Ectodermal cell (in vitro differentiated cells): ENCODE data around the gene PRND. TPM values are rescaled to one million over a fixed set of nuclear protein-coding genes. Genes with fewer than 3 reads are reported as not detected.

Experiments used
- H3K27ac ChIP-seq: 2 replicates; pipeline ENCODE4 v1.7.0; 2013; ENCODE audit warnings: mild to moderate bottlenecking, low read depth, low read length; ENCODE audit not compliant: insufficient read depth, poor library complexity, severe bottlenecking
- H3K27me3 ChIP-seq: 2 replicates; pipeline ENCODE4 v1.7.0; 2013; ENCODE audit warnings: mild to moderate bottlenecking, low read length; ENCODE audit not compliant: insufficient read depth, control insufficient read depth, poor library complexity, severe bottlenecking
- H3K36me3 ChIP-seq: one replicate; pipeline ENCODE4 v1.7.0; 2013; ENCODE audit warnings: low read length; ENCODE audit not compliant: control insufficient read depth, insufficient read depth
- H3K4me1 ChIP-seq: one replicate; pipeline ENCODE4 v1.7.0; 2013; ENCODE audit warnings: low read length; ENCODE audit not compliant: control insufficient read depth, insufficient read depth
- H3K4me3 ChIP-seq: 2 replicates; pipeline ENCODE4 v1.7.0; 2013; ENCODE audit warnings: low read depth, low read length, control low read depth; ENCODE audit not compliant: insufficient read depth
- H3K9me3 ChIP-seq: 2 replicates; pipeline ENCODE4 v1.7.0; 2013; ENCODE audit warnings: mild to moderate bottlenecking, low read length, moderate library complexity; ENCODE audit not compliant: control insufficient read depth
- WGBS, 2 experiments: methylation state at CpG; one replicate each; pipeline ENCODE4 v1.1.7; 2013; ENCODE audit warnings: missing lambda C conversion rate in 2 of 2; 5-methylcytosine and 5-hydroxymethylcytosine counted together
- polyA plus RNA-seq, 4 experiments: library from polyadenylated mRNA; stranded (reverse); fragments of 50-300 nt; gene quantifications; one replicate each; pipeline ENCODE4 v1.2.3, GENCODE V29; 2013

Gene PRND, protein sequence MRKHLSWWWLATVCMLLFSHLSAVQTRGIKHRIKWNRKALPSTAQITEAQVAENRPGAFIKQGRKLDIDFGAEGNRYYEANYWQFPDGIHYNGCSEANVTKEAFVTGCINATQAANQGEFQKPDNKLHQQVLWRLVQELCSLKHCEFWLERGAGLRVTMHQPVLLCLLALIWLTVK
- polyA plus RNA-seq (2013, experiment 1 of 4), result 0.26 TPM
- polyA plus RNA-seq (2013, experiment 2 of 4), result 0.44 TPM
- 0.11 TPM for polyA plus RNA-seq (2013, experiment 3 of 4)
- 0.20 TPM for polyA plus RNA-seq (2013, experiment 4 of 4)

DNA sequence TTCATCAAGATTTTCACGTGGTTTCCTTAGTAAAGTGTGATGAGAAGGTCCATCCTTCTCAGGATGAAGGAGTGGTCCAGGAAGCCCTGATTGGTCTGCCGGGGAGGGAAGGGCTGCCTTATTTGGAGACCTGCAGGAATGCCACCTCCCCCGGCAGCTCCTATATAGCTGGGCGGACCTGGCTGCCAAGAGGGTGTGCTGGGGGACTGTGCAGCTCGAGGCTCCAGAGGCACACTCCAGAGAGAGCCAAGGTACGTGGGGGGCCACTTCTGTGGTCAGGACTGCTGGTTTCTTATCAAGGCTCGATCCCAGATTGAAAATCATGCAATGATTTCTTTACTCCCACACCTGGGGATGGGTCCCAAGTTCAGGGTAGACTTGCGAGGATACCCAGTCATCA, at the start of gene PRND:
PRND (plus strand) TSS at position 191 of the 400 bp plus-strand sequence. CDS start 2,643 bp downstream, outside the sequence.
- H3K9me3 ChIP-seq, result no peaks in the 10 kb centered on the region
- H3K27ac ChIP-seq, result no peak within 1 kb of the TSS
- no peaks in the 10 kb centered on the region for H3K36me3 ChIP-seq
- peaks cover 5% of the 10 kb centered on the region for H3K27me3 ChIP-seq
- H3K4me3 ChIP-seq, result no peak within 1 kb of the TSS
- peaks cover 4% of the 10 kb centered on the region for H3K4me1 ChIP-seq
- 85 to 87% methylated on average over 8 of the region's 8 CpGs for WGBS, 2 experiments

DNA sequence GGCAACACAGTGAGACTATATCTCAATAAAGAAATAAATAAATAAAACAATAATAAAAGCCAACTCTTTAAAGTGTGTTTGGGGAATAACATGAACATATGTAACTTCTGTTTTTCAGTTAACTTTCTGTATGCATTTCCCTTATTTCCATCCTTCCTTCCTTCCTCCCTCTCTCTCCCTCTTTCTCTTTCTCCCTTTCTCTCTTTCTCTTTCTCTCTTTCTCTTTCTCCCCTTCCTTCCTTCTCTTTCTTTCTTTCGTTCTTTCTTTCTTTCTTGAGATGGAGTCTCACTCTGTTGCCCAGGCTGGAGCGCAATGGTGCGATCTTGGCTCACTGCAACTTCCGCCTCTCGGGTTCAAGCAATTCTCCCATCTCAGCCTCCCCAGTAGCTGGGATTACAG, 48.8 kb upstream of the PRND start:
- no peaks in the 10 kb centered on the region for H3K36me3 ChIP-seq
- H3K9me3 ChIP-seq, result no peaks in the 10 kb centered on the region
- peaks cover 10% of the 10 kb centered on the region for H3K4me1 ChIP-seq
- H3K27ac ChIP-seq, result no peak overlapping the region
- WGBS, 2 experiments, result 96 to 97% methylated on average over 5 of the region's 5 CpGs
- H3K4me3 ChIP-seq, result no peak overlapping the region
- H3K27me3 ChIP-seq, result no peaks in the 10 kb centered on the region

DNA sequence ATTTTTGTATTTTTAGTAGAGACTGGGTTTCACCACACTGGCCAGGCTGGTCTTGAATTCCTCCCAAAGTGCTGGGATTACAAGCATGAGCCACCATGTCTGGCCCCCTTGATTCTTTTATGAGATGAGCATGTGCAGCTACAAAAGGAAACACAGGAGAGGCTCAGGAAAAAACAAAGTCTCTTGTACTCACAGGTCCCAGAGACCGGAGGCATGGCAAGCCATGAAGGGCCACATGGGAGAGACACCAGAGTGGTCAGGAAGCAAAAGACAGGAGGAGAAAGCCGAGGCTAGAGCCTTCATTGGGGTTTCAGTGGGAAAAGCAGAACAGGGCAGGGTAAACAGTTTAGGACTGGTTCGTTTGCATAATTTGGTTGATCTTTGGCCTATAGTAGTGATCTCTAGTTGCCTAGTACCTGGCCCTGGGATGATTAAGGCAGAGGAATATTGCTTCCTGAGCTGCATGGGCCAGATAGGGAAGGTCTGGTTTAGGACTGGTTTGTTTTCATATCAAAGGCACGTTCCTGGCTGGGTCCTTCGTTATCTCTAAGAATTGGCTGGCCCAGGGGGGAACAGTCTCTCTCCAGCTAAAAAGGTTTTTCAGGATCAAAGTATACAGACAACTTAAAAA, 48.2 kb upstream of the PRND start:
- H3K27me3 ChIP-seq, result no peaks in the 10 kb centered on the region
- no peaks in the 10 kb centered on the region for H3K36me3 ChIP-seq
- no peak overlapping the region for H3K4me3 ChIP-seq
- WGBS, 2 experiments, result 75 to 83% methylated on average over 5 of the region's 5 CpGs
- no peak overlapping the region for H3K27ac ChIP-seq
- no peaks in the 10 kb centered on the region for H3K9me3 ChIP-seq
- H3K4me1 ChIP-seq, result peaks cover 10% of the 10 kb centered on the region

DNA sequence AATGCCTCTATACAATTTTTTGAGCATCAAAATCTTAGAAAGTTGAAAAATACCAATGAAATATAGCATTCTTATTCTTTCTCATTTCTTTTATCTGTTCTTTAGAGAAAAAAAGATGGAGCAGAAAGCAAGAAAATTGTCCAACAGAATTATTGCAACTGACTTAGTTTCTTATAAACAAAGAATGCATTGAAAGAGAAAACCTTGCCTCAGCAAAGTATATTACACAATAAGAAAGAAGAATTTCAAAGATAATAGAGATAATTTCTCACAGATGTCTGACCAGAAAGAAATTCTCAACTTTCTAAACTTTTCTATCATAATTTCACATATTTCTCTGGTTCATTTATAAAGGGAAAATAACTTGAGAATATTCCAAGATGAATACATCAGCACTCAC, 47.0 kb upstream of the PRND start:
- no peak overlapping the region for H3K4me3 ChIP-seq
- no peak overlapping the region for H3K27ac ChIP-seq

DNA sequence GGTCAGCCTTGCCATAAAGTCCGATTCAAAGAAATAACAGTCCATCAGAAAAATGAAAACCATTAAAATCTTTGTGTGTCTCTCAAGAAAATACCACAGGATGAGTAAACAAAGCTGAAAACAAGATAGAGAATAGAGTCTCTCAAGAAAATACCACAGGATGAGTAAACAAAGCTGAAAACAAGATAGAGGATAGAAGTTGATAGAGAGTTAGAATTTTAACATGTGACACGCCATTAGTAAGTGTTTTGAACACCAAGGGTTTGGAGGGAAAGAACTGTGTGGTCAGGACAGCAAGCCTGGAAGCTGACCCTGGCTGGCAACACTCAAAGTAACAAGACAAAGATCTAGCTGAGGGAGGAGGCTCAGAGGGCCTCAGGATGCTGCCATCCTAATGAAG, 43.9 kb upstream of the PRND start:
- H3K4me1 ChIP-seq, result no peaks in the 10 kb centered on the region
- no peaks in the 10 kb centered on the region for H3K36me3 ChIP-seq
- H3K27ac ChIP-seq, result no peak overlapping the region
- no peaks in the 10 kb centered on the region for H3K9me3 ChIP-seq
- H3K4me3 ChIP-seq, result no peak overlapping the region
- WGBS, 2 experiments, result 91 to 95% methylated on average over 2 of the region's 2 CpGs
- no peaks in the 10 kb centered on the region for H3K27me3 ChIP-seq

More for the DNA sequence above, 47.0 kb upstream of the PRND start:
- H3K9me3 ChIP-seq, result no peaks in the 10 kb centered on the region
- no peaks in the 10 kb centered on the region for H3K27me3 ChIP-seq
- H3K36me3 ChIP-seq, result no peaks in the 10 kb centered on the region
- H3K4me1 ChIP-seq, result peaks cover 10% of the 10 kb centered on the region

DNA sequence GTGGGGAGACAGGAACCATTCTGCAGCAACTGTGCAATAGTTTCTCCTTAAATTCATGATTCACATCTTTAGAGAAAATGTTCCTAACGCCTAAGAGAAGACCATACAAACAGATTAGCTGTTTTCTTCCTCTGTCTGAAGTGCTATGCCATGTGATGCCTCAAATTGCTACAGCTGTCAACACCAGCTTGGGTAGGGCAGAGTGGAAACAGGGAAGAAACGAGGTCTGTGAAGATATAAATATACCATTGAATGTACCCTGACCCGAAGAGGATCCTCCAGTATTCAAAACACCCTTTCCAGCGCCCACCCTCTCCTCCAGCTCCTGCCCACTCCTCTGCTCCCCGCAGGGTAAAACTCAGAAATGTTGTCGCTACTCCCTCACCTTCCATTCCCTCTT, 40.3 kb upstream of the PRND start:
- Histone ChIP-seq H3K27ac (no peak overlapping the region), H3K36me3 (no peaks in the 10 kb centered on the region), H3K4me3 (no peak overlapping the region), H3K4me1 (no peaks in the 10 kb centered on the region), H3K9me3 (no peaks in the 10 kb centered on the region), H3K27me3 (peaks cover 21% of the 10 kb centered on the region)
- WGBS, 2 experiments, result 91 to 93% methylated on average over 6 of the region's 6 CpGs

DNA sequence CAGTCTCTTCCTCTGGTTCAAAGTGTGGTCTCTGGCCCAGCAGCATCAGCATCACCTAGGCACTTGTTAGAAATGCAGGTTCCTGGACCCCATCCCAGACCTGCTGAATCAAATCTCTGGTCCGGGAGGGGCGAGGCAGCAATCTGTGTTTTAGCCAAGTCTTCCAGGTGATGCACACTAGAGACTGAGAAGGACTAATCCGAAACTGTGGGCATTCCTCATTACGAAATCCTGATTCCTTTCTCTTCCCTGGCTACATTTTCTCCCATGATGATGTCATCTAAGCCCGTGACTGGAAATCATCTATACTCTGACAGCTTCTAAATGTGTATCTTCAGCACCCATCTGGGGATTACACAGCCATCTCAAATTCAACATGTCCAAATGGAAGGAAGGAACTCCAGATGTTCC, 39.7 kb upstream of the PRND start:
- H3K36me3 ChIP-seq, result no peaks in the 10 kb centered on the region
- H3K27ac ChIP-seq, result no peak overlapping the region
- no peak overlapping the region for H3K4me3 ChIP-seq
- no peaks in the 10 kb centered on the region for H3K9me3 ChIP-seq
- no peaks in the 10 kb centered on the region for H3K4me1 ChIP-seq
- WGBS, 2 experiments, result 94 to 95% methylated on average over 5 of the region's 5 CpGs
- H3K27me3 ChIP-seq, result peaks cover 26% of the 10 kb centered on the region

DNA sequence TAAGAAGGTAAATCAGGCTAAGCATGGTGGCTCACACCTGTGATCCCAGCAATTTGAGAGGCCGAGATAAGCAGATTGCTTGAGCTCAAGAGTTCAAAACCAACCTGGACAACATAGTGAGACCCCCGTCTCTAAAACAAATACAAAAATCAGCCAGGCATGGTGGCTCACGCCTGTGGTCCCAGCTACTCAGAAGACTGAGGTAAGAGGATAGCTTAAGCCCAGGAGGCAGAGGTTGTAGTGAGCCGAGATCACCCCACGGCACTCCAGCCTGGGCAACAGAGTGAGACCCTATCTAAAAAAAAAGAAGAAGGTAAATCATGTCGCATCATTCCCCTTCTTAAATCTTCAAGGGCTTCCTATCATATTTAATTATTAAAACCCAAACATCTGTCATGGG, 39.0 kb upstream of the PRND start:
- no peaks in the 10 kb centered on the region for H3K9me3 ChIP-seq
- no peaks in the 10 kb centered on the region for H3K36me3 ChIP-seq
- H3K27ac ChIP-seq, result no peak overlapping the region
- H3K4me1 ChIP-seq, result no peaks in the 10 kb centered on the region
- 89 to 90% methylated on average over 6 of the region's 6 CpGs for WGBS, 2 experiments
- H3K4me3 ChIP-seq, result no peak overlapping the region
- peaks cover 33% of the 10 kb centered on the region for H3K27me3 ChIP-seq

DNA sequence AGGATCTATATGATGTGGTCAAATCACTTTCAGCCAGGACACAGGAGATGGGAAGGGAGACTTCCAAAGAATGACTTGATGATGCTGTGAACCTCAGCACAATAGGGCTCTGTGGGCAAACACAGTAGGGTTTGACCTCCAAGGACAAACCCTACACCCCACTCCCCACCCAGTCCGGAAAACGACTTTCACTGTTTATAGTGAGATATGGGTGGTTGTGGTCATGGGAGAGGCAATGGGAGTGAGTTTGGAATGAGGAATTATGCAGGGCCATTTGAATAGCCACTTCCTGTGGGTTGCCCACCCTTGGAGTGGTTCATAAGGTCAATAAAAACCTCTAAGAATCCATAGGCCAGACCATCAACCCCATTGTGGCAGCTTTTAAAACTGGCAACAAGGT, 38.4 kb upstream of the PRND start:
- Histone ChIP-seq H3K27ac (no peak overlapping the region), H3K27me3 (peaks cover 39% of the 10 kb centered on the region), H3K4me1 (no peaks in the 10 kb centered on the region), H3K9me3 (no peaks in the 10 kb centered on the region), H3K36me3 (no peaks in the 10 kb centered on the region), H3K4me3 (no peak overlapping the region)
- 93% methylated on average over 2 of the region's 2 CpGs; no CpG with 5 or more reads in 1 of the 2 experiments for WGBS, 2 experiments

DNA sequence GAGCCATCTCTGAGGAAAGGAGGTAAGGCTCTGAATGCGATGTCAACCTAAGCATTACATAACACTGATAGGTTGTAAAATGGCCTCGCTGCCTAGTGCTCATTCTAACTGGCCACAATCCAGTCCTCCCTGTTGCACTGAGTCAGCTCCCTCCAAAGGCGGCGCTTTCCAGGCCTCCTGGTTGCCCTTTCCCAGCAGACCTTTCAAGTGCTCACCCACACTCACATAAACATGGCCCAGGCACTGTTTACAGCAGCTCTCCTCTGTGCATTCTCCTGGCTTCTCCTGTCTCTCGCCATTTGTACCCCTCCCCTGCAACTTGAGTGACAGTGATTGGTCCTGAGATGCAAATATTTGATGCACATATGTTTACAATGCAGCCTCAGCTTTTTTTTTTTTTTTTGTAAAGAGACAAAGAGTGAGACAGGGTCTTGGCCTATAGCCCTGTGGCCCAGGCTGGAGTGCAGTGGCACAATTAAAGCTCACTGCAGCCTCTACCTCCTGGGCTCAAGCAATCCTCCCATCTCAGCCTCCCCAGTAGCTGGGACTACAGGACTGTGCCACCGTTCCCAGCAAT, 36.8 kb upstream of the PRND start:
- H3K36me3 ChIP-seq, result no peaks in the 10 kb centered on the region
- peaks cover 40% of the 10 kb centered on the region for H3K27me3 ChIP-seq
- WGBS, 2 experiments, result 86 to 87% methylated on average over 6 of the region's 6 CpGs
- H3K27ac ChIP-seq, result no peak overlapping the region
- no peak overlapping the region for H3K4me3 ChIP-seq
- H3K4me1 ChIP-seq, result no peaks in the 10 kb centered on the region
- H3K9me3 ChIP-seq, result no peaks in the 10 kb centered on the region
